Measurements from ENCODE around the gene IDI2.

- TF ChIP-seq POLR2AphosphoS5 (IDR thresholded peaks at IDR 0.05) (no peak), CTCF (IDR thresholded peaks at IDR 0.05) (no peak), POLR2A (IDR thresholded peaks at IDR 0.05) (no peak)
Measured at GRCh38 chr10:1061930-1062774, 36.5 kb upstream of the IDI2 start.
